Neural cell (in vitro differentiated cells): Measurements from ENCODE around the gene MRPL53. TPM values are rescaled to one million over a fixed set of nuclear protein-coding genes. Genes with fewer than 3 reads are reported as not detected.

Experiments
- H2AFZ ChIP-seq: fragments of 200-600, 300-800 bp; sonication (generic), shearing (Covaris generic); 2 replicates; pipeline ENCODE4 v1.6.0; 2014; ENCODE audit warnings: low read depth, mild to moderate bottlenecking, antibody characterized with exemption, low read length, moderate library complexity
- H3F3A ChIP-seq: fragments of 200-600 bp; shearing (Covaris generic); 2 replicates; pipeline ENCODE4 v1.6.1; 2016; ENCODE audit warnings: mild to moderate bottlenecking, moderate library complexity, mixed read lengths, antibody characterized with exemption, low read length; ENCODE audit not compliant: insufficient read depth, poor library complexity, severe bottlenecking
- H3K27ac ChIP-seq: fragments of 200-600, 300-800 bp; sonication (generic), shearing (Covaris generic); 2 replicates; pipeline ENCODE4 v1.5.1; 2014; ENCODE audit warnings: mild to moderate bottlenecking, low read length, moderate library complexity
- H3K27me3 ChIP-seq: fragments of 300-800, 200-600 bp; sonication (generic), shearing (Covaris generic); 2 replicates; pipeline ENCODE4 v1.6.0; 2014; ENCODE audit warnings: mild to moderate bottlenecking, low read depth, low read length, moderate library complexity; ENCODE audit not compliant: insufficient read depth
- H3K36me3 ChIP-seq: fragments of 300-800, 200-600 bp; sonication (generic), shearing (Covaris generic); 2 replicates; pipeline ENCODE4 v1.5.1; 2014; ENCODE audit warnings: mild to moderate bottlenecking, antibody characterized with exemption, low read length, moderate library complexity; ENCODE audit not compliant: insufficient read depth
- H3K4me2 ChIP-seq: fragments of 300-800, 200-600 bp; sonication (generic), shearing (Covaris generic); 2 replicates; pipeline ENCODE4 v1.6.0; 2014; ENCODE audit warnings: mild to moderate bottlenecking, low read length
- H3K4me3 ChIP-seq: fragments of 300-800, 200-600 bp; sonication (generic), shearing (Covaris generic); 2 replicates; pipeline ENCODE4 v1.5.1; 2014; ENCODE audit warnings: mild to moderate bottlenecking, low read length, moderate library complexity
- H3K79me2 ChIP-seq: fragments of 200-600 bp; shearing (Covaris generic); replicated peaks from 2 replicates; pipeline ENCODE4 v1.6.0; 2014; ENCODE audit warnings: mild to moderate bottlenecking, low read length, moderate library complexity; ENCODE audit not compliant: insufficient read depth
- H3K9ac ChIP-seq: fragments of 300-800, 200-600 bp; sonication (generic), shearing (Covaris generic); 2 replicates; pipeline ENCODE4 v1.6.1; 2016; ENCODE audit warnings: mild to moderate bottlenecking, low read length, mixed read lengths
- H3K9me2 ChIP-seq: fragments of 200-600 bp; shearing (Covaris generic); 2 replicates; pipeline ENCODE4 v1.6.1; 2016; ENCODE audit warnings: mild to moderate bottlenecking, low read length, mixed read lengths; ENCODE audit not compliant: insufficient read depth
- H3K9me3 ChIP-seq: fragments of 200-600, 300-800 bp; sonication (generic), shearing (Covaris generic); 2 replicates; pipeline ENCODE4 v1.6.1; 2016; ENCODE audit warnings: mild to moderate bottlenecking, mixed run types, low read length, moderate library complexity, mixed read lengths
- H4K20me1 ChIP-seq: fragments of 200-600 bp; shearing (Covaris generic); 2 replicates; pipeline ENCODE4 v1.6.1; 2016; ENCODE audit warnings: mild to moderate bottlenecking, mixed run types; ENCODE audit not compliant: insufficient read depth
- CTCF ChIP-seq: fragments of 450-650 bp; IDR thresholded peaks from 2 replicates; pipeline ENCODE4 v1.5.1; 2014; ENCODE audit warnings: antibody characterized with exemption, mild to moderate bottlenecking, moderate library complexity; ENCODE audit not compliant: poor library complexity, severe bottlenecking
- EP300 ChIP-seq: fragments of 450-650 bp; conservative IDR thresholded peaks from 2 replicates; pipeline ENCODE4 v1.6.1; 2014; ENCODE audit warnings: antibody characterized with exemption, mild to moderate bottlenecking, moderate library complexity; ENCODE audit not compliant: poor library complexity, severe bottlenecking
- EZH2 ChIP-seq: fragments of 200-600, 300-800 bp; shearing (Covaris generic), sonication (generic); IDR thresholded peaks from 2 replicates; pipeline ENCODE4 v1.6.1; 2014; ENCODE audit warnings: antibody characterized with exemption, low read length, borderline replicate concordance, mild to moderate bottlenecking; ENCODE audit not compliant: insufficient read depth, poor library complexity, severe bottlenecking
- MXI1 ChIP-seq: fragments of 450-650 bp; conservative IDR thresholded peaks from 2 replicates; pipeline ENCODE4 v1.6.1; 2014; ENCODE audit warnings: antibody characterized with exemption, mild to moderate bottlenecking; ENCODE audit not compliant: poor library complexity, severe bottlenecking
- POLR2AphosphoS5 ChIP-seq: IDR thresholded peaks from 2 replicates; pipeline ENCODE4 v1.6.1; 2012
- RAD21 ChIP-seq: fragments of 450-650 bp; conservative IDR thresholded peaks from 2 replicates; pipeline ENCODE4 v1.6.1; 2014; ENCODE audit warnings: antibody characterized with exemption, mild to moderate bottlenecking, moderate library complexity
- REST ChIP-seq: IDR thresholded peaks from 2 replicates; pipeline ENCODE4 v1.6.1; 2012; ENCODE audit warnings: borderline replicate concordance
- SMC3 ChIP-seq: fragments of 450-650 bp; conservative IDR thresholded peaks from 2 replicates; pipeline ENCODE4 v1.6.1; 2014; ENCODE audit warnings: antibody characterized with exemption, mild to moderate bottlenecking, moderate library complexity; ENCODE audit not compliant: poor library complexity
- TAF1 ChIP-seq: IDR thresholded peaks from 2 replicates; pipeline ENCODE4 v1.6.1; 2012; ENCODE audit warnings: low read depth
- polyA plus RNA-seq: library from polyadenylated mRNA; depleted of rRNA; stranded (reverse); fragments of >200 nt; gene quantifications from 2 replicates; pipeline ENCODE4 v1.2.3, GENCODE V29; 2014

The MRPL53 gene
- polyA plus RNA-seq, 1 donor from 2014 or later: 28.0 TPM

- TF ChIP-seq TAF1 (no peak), REST (no peak), EP300 (no peak), POLR2AphosphoS5 (no peak), EZH2 (no peak), RAD21 (no peak), MXI1 (no peak)
- Histone ChIP-seq H3K4me3 (no peak overlapping the region), H3K27ac (no peak overlapping the region), H3K79me2 (peaks cover 7% of the 10 kb centered on the region), H3K36me3 (no peaks in the 10 kb centered on the region), H3K9ac (no peak overlapping the region), H4K20me1 (no peaks in the 10 kb centered on the region), H3K9me2 (no peaks in the 10 kb centered on the region), H2AFZ (no peak overlapping the region), H3K4me2 (no peak overlapping the region), H3K27me3 (no peaks in the 10 kb centered on the region), H3K9me3 (no peaks in the 10 kb centered on the region), H3F3A (peaks cover 3% of the 10 kb centered on the region)
Measured at GRCh38 chr2:74474899-74475298, 2.4 kb upstream of the MRPL53 start.

GRCh38 chr2:74474481-74474880 is 2.0 kb upstream of the MRPL53 start:
- no peaks in the 10 kb centered on the region for H3K36me3 ChIP-seq
- no peaks in the 10 kb centered on the region for H4K20me1 ChIP-seq
- H3K27ac ChIP-seq: no peak overlapping the region

More at GRCh38 chr2:74474481-74474880, 2.0 kb upstream of the MRPL53 start:
- Histone ChIP-seq H3K4me3 (no peak overlapping the region), H3K79me2 (peaks cover 4% of the 10 kb centered on the region), H3K9ac (no peak overlapping the region), H3F3A (peaks cover 3% of the 10 kb centered on the region), H3K4me2 (no peak overlapping the region), H2AFZ (no peak overlapping the region), H3K9me3 (no peaks in the 10 kb centered on the region), H3K27me3 (no peaks in the 10 kb centered on the region), H3K9me2 (no peaks in the 10 kb centered on the region)
- TF ChIP-seq EP300 (no peak), TAF1 (no peak), RAD21 (no peak), REST (no peak), EZH2 (no peak), CTCF (no peak), POLR2AphosphoS5 (no peak), MXI1 (no peak), SMC3 (no peak)
